Fibroblast of lung (primary cell): ENCODE data around the gene WDR93.

Experiments
- EZH2 ChIP-seq: IDR thresholded peaks from 2 replicates; pipeline ENCODE4 v1.5.1; 2012; ENCODE audit warnings: low read length, control low read depth, mild to moderate bottlenecking; ENCODE audit errors: missing control alignments
- TF ChIP-seq, protein P1 (sequence below), 2 donors: IDR thresholded peaks in 1 of 2; conservative IDR thresholded peaks in 1 of 2; 1 replicate in 1 of 2; 2 replicates in 1 of 2; pipeline ENCODE4 v1.5.1; 2011 to 2012; ENCODE audit warnings: low read length in 2 of 2, control low read depth in 1 of 2, inconsistent platforms in 1 of 2, low read depth in 1 of 2, mild to moderate bottlenecking in 1 of 2

DNA sequence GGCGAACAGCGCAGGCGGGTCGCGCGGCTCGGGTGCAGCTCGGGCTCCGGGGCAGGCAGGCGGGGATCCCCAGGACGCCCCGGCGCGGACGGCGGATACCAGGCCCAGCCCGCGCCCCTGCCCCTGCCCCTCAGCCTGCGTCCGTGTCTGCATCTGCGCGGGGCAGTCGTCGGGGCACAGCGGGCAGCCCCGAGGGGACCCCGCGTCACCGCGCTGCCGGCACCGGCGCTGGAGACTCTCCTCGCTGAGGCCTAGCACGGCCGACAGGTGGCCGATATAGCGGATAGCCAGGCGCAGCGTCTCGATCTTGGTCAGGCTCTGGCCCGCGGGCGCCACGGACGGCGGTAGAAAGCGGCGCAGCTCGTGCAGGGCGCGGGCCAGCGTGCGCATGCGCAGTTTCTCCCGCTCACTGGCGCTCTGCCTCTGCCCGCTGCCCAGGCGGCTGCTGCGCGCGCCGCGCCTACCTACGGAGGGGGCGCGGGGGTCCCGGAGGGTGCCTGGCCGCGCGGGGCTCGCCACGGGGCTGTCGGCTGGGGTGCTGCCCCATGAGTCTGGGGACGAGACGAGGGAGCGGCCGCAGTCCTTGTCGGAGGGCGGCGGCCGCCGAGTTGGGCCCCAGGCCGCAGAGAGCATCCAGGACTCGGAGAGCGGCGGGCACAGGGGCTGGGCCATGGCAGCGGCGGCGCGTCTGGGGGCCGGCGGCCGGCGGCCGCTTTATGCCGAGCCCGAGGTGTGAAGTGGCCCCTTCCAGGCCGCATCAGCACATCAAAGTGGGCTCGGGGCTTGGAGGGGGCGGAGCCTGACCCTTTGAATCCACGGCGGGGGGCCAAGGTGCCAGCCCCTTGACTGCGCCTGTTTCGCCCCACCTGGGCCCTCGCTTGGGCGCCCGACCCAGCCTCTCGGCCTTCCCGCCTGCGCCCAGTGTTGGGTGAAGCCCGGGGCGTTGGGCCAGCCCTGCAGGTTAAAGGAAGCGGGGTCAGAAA lies 60.2 kb downstream of the WDR93 start, which contains the start of gene MESP1:
- TF ChIP-seq, protein P1, sequence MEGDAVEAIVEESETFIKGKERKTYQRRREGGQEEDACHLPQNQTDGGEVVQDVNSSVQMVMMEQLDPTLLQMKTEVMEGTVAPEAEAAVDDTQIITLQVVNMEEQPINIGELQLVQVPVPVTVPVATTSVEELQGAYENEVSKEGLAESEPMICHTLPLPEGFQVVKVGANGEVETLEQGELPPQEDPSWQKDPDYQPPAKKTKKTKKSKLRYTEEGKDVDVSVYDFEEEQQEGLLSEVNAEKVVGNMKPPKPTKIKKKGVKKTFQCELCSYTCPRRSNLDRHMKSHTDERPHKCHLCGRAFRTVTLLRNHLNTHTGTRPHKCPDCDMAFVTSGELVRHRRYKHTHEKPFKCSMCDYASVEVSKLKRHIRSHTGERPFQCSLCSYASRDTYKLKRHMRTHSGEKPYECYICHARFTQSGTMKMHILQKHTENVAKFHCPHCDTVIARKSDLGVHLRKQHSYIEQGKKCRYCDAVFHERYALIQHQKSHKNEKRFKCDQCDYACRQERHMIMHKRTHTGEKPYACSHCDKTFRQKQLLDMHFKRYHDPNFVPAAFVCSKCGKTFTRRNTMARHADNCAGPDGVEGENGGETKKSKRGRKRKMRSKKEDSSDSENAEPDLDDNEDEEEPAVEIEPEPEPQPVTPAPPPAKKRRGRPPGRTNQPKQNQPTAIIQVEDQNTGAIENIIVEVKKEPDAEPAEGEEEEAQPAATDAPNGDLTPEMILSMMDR (conservative IDR thresholded peaks at IDR 0.05 in 1 of 2, IDR thresholded peaks at IDR 0.05 in 1 of 2; ENCODE audit: low read depth in 1 of 2, low read length in 2 of 2): peak; percentile 55 to 70
- no peak for TF ChIP-seq EZH2
